ENCODE measurements around the gene FBXL7. TPM values are rescaled to one million over a fixed set of nuclear protein-coding genes. Genes with fewer than 3 reads are reported as not detected.

FBXL7 gene
- polyA plus RNA-seq, 5 donors, result 26.8 to 35.4 (median 27.8) TPM

DNA sequence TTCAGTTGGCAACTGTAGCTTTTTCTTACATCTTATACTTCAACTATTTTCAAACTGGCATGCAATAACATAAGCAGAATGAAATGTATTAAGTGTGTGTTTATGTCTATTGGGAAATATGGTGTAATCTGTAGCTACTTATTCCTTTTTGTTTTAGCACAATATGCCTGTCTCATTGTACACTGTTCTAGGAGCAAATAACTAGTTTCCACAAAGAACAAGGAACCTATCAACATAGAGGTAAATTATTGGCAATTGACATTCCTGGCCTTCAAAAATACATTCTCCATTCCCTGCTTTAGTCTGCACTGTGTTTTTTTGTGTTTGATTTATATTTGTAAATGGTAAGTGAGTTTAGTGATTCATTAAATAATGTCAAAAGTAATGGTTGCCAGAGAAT, 75.7 kb downstream of the FBXL7 start:
- DNase-seq, result peak; percentile 65 to 80

DNA sequence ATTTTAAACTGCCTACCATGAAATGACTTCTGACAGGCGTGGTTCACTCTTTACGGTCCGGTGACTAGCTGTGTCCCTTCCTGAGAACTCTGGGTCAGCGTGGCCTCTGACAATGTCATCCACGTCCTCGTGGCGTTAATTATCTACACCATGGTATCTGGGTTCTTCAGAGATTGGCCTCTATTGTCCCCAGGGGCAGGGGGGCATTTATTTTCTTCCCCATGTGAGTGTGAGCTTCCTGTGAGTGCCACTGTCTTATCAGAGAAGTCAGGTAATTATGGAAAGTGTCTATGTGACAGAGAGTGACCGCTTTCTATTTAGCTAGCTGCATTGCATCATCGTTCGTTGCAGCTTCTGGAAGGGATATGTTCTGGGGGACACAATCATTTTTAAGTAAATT, 77.2 kb downstream of the FBXL7 start:
- DNase-seq, result no peak

DNA sequence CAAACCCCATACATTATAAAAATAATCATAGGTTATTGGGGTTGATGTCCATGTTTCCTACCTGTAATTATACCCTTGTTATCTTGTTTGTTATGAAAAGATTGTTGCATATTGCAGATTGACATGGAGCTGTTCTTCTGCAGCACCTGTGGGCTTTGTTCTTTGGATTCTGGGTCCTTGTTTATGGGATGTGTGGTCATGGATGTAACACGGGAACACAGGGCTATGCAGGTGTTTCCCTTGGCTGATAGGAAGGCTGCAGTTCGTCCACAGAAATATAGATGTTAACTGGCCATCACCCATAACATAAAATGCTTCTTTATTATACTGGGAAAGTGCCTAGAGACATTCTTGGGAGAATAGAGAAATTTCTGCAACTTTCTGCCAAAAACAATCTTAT, 77.9 kb downstream of the FBXL7 start:
- no peak for DNase-seq

DNA sequence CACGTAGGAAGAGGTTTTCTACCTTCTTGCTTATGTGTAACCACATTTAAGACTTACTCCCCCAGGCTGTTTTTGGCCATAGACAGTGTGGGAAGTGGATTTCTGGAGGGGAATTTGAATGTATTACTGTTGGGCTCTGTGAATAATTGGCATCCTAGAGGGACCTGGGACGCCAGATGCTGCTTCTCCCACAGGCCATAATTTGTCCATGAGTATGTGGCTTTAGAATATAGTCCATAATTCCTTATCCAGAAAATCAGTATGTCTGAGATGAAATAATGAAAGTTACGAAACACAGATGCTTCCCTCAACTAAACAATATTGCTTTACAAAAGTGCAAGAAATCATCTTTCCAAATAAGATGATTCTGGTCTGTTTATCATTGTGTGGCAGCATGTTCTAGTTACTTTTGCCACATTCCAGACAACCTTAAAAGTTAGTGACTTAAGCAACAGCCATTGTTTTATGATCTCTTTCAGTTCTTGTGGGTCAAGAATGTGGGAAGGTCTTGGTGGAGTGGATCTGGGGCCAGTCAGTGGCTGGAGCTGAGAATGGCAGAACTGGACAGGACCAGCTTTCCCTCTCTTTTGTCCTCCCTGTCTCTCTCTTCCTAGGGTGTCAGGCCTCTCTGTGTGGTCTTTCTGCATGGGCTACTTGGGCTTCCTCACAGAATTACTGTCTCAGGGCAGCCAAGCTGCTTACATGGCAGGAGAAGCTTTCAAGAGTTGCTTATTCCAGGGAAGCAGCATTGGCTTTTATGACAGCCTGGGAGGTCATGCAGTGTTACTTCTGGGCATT, 79.4 kb downstream of the FBXL7 start:
- DNase-seq, result no peak

DNA sequence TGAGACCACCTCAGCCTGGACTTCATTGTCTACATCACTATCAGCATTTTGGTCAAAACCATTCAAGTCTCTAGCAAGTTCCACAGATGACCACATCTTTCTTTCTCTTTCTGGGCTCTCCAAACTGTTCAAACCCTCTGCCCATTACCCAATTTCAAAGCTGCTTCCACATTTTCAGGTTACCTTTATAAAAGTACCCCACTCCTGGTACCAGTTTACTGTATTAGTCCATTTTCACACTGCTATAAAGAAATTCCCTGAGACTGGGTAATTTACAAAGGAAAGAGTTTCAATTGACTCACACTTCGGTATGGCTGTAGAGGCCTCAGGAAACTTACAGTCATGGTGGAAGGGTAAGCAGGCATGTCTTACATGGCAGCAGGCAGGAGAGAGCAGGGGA, 84.5 kb downstream of the FBXL7 start:
- DNase-seq, result no peak

DNA sequence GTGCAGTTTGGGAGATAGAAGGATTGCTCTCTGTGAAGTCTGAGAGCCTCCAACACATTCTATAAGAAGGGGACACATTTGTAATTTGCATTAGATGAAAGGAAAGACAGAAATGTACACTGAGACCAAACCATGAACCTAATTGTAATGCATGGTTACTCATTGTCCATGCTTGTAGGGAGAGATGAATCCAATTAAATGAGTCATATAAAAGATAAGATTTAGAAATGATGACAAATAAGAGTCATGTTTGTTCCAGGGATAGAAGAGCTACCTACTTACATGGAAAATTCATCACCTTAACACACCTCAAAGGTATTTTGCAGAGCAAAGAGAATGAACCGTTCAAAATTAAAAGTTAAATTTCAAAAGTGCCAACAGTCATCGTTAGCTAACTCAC, 85.1 kb downstream of the FBXL7 start:
- no peak for DNase-seq

DNA sequence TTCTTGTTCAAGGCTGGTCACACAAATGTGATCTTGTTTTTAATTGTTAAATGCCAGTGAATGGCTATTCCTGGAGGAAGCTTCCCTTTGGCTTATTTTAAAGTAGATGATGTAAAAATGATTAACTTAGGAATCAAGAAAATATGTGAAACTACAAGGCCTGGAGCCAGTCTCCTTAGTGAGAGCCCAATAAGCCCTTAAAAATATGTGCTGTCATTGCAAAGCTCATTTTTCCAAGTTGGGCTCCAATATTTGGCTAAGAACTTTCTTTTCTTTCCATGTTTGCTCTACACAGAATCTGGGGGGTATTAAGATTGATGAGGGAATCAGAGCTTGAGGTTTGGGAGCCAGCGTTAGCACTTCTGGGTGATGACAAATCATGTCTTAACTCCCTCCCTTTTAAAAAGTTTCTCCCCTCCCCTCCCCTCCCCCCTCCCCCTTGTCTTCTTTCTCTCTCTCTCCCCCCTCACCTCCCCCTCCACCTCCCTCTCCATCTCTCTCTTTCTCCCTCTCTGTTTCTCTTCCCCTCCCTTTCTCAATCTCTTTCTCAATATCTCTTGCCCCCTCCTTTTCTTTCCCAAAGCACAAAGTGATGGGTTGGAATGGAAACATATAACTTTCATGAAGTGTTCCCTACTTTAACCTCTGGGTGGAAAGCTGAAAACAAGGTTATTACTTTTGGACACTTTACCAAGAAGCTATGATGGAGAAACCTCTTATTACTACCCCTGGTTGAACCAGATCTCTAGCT, 86.0 kb downstream of the FBXL7 start:
- DNase-seq, result peak in 1 of 2 donors; percentile 15

DNA sequence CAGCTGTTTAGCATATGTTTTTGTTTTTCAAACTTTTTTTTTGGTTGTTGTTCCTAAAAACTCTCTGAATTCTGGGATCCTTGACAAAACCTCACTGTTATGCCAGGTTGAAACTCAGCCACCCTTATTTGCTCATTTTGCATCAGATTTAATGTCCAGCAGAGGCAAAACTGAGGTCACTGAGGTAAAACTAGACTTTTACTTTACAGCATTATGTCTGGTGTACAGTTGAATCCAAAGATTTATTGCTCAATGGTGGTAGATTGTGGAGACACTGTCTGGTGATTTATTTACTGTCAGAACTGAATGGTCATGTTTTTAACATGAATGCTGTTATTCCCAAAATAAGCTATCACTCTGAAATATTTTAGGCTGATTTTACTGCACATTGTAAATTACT, 87.9 kb downstream of the FBXL7 start:
- DNase-seq, result no peak

DNA sequence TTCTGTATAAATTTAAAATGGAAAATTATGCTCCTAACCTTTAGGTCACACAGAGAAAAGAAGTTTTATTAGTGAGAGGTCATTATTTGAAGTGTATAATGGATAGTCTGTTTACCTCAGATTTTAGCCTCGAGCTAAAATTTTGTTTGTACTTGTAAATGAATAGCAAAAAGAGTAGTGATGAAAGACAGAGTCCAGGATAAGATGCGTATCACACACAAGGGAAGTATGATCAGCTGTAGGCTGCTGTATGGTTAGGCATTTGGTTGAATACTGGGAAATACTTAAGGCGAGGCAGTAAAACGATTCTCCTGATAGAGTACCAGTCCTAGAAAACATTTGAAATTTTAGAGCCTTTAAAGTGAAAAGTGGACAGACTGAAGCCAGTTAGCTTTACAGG, 92.7 kb downstream of the FBXL7 start:
- no peak for DNase-seq

DNA sequence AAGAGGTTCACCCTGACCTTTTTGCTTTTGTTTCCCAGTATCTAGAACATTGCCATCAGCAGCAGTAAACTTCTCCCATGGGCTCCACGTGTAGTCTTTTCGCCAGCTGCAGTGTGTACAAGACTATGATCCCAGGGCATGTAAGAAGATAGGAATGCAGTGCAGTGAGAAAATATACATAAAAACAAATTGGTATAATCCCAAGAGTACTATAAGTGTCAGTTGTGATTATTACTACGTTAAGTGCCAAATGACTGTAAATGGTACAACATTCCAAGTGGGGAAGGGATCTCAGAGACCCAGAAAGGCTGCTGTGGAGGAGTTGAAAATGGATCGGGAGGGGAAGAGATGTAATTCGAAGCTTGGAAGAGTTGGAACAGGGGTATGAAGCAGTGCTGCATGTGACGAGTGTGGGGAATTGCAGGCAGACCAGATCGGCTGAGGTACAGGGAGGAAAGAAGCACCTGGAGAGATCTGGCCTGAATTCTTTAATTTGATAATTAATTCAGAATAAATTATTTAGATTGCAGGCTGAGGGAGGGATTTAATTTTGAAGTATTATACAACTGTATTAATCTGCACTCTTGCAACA, 95.1 kb downstream of the FBXL7 start:
- DNase-seq, result no peak

DNA sequence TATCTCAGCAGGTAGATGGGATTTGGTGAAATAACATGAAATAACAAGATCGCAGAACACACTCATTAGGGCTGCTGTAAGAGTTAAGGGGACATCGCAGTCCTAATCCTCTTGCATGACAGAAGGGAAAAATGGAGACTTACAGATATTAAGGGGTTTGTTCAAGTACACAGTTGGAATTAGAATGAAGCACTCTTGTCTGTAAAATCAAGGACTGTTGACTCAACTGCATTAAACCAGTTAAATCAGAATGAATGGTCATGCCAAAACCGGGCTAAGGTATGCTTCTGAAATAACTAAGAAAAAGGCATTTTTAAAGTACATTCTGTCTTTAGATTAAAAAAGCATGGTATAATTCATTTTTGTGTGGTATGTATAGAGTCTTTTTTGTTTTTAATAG, 95.9 kb downstream of the FBXL7 start:
- no peak for DNase-seq

DNA sequence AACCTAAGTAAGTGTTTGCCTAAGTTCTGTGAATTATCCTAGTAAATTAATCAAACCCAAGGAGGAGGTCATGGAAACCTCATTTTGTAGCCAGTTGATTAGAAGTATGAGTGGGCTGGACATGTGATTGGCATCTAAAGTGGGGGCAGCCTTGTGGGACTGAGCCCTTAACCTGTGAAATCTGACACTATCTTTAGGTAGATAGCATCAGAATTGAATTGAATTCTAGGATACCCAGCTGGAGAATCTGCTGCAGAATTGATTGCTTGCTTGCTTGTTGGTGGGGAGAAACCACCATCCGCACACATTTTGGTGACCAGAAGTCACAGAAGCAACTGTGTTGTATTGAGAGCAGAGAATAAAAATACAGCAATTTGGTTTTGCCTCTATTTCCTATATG, 97.0 kb downstream of the FBXL7 start:
- DNase-seq, result no peak

DNA sequence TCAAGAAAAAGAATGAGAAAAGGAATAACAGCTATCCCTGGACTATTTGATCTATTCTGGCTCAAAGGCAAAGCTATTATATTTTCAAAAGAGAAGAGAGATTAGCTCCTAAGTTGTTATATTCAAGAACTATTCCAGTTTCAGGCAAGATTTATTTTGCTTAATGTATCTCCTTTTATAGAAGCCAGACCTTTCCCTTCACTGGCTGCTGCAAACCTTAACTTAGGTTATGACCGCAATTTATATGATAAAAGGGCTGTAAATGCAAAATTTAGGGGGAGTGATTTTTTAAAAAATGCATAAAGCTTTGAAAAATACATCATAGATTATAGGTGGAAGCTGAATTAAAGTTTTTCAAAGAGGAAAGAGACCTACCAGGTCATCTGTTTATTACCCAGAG, 97.8 kb downstream of the FBXL7 start:
- DNase-seq, result no peak

DNA sequence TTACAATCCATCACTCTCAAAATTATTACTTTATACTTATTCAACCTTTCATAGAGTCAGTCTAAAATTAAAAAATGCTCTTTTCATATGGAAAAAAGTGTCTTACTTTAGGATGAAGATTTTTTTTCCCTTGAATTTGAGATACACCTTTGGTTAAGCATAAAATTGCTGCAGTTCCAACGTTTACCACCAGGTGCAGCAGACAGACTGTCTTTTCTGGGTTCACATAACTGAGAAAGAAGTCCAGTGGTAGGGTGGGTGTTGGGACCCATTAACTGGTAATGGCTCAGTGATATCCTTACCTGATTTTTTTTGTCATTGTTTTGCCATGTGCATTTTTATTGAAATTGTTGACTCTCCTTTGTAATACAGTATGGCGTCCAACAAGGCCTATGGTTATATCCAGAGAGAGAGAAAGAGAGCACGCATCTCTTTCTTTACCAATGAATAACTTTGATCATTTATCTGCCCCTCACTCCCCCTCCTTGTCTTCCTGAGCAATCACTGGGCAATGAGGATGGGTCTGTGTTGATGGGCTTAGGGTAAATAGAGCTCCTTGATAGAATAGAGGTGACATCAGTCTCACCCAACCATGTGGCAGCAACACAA, 98.4 kb downstream of the FBXL7 start:
- no peak for DNase-seq

DNA sequence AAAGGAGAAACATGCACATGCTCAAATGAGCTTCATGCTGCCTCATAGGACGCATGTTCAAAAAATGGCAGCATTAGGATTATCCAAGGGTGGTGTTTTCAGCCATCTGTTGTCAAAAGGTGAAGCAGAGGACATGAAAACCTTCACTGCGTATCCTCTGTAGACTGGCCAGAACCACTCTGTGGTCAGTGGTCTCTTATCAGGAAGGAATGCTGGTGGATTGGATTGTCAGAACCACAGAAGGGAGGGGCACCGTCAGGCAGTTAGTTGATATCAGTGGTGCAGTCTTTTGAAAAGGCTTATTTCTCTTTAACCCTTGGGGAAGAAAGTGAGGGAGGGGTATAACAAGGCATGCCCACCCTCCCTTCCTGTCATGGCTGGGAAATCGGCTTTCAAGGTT, 100.1 kb downstream of the FBXL7 start:
- no peak for DNase-seq

DNA sequence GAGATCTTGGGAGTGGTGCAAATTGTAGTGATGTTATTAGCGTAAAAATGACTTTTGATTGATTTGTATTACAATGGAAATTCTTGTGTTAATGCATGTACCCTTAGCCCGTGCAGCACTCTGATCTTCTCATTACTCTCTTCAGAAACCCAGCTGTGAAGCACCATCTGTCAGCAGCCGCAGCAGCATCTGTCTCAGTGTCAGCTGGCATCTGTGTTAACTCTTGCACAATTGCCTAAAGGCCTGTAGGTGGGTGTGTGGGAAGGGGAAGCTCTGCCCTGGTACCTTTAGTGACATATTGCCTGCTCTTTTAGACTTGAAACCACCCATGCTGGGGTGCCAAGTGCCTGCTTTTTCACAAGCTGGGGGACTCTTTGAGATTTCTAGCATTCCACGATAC, 101.3 kb downstream of the FBXL7 start:
- DNase-seq, result no peak

DNA sequence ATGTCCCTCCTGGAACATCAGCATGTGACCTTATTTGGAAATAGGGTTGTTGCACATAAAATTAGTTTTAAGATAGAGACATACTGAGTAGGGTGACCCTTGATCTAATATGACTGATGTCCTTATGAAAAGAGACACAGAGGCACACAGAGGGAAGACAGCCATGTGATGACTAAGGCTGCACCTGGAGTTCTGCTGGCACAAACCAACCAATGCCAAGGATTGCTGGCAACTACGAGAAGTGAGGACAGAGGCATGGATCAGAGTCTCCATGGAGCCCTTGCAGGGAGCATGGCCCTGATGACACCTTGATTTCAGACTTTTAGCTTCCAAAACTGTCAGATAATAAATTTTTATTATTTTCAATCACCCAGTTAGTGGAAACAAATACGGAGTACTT, 101.9 kb downstream of the FBXL7 start:
- no peak for DNase-seq

DNA sequence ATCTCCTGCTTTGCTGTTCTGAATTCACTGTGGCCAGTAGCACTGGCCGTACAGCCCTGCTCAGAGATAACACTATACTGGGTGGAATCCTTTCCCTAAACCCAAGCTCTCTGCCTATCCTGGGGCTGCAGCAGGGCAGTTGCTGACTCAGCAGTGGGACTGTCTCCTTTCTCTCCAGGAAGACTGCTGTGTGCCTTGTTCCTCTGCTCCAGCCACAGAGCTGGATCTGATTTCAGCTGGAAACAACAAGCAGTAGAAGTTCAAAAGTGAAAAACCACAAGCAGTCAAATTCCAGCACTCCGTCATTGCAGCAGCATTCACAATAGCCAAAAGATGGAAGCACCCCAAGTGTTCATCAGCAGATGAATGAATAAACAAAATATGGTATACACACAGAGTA, 105.0 kb downstream of the FBXL7 start:
- DNase-seq, result no peak

DNA sequence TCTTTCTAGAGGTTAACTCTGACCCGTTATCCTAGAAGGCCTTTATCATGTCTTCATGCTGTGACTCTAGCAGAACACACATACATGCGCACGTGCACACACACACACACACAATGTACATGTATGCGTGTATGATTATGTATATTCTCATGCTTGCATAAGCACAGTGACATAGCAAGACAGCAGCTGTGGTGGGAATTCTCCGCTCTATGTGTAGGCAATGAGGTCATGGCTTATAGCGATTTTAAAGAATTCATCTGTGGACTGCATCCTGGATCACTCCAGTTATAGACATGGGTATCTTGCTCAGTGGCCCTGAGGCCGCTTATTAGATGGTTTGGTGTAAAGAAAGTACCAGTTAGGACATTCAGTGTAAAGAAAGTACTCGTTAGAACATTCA, 106.2 kb downstream of the FBXL7 start:
- no peak for DNase-seq

DNA sequence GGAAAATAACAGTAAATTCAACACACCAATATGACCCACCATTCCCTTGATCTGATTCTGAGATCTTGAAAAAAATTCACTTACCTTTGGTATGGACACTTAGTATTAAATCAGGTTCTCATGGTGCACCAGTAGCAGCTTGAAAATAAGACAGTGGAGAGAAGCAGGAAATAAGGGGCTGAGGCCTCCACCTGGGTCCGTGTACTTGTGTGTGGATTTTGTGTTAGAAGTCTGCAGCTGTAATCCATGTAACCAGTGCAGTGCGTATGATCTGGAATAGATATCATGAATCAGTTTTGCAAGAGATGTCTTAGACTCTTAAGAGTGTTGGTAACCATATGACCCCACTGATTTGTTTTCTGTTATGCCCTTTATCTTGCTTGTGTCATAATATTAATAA, 107.1 kb downstream of the FBXL7 start:
- DNase-seq, result no peak

DNA sequence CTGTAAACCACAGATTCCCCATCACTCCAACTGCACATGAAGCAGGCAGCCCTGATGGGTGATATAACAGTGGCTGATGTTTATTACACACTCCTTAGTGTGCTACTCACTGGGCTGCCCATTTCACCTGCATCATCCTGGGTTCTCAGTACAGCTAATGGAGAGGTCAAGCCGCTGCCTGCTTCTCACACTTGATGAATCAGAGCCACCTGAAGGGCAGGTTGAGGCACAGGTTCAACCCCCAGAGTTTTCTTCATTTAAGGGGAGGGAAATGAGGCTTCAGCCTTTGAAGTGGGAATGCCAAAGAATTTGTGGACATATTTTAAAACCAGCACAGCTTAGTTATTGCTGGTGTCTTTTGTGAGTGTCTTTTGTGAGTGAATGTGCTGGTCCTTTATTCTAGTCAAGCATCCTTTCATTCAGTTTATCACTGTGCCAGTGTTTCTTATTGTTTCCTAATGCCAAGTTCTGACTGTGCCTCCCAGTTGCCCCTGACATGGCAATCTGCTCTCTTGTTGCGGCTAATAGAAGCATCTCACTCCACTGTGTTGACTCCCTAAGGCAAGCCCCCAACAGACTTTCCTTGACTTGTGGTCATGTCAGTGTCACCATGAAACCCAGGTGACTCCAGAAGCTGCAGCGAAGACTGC, 109.2 kb downstream of the FBXL7 start:
- no peak for DNase-seq

DNA sequence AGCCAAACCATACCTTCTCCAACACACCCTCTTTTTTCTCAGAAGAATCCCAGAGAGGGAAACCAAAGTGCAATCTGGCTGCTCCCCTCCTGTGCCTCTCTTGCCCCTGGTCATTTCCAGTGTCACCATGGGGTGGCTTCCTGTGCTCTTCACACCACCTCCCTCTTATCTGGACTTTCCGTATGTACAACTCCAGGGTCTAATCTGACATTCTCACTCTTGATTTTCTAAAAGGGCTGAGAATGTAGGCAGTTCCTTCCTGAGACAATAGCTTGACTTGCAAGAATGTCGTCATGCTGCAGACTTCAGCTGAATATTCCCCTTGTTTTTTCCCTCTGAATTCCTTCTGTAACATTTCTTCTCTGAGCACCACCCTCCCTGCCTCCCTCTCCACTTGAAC, 110.2 kb downstream of the FBXL7 start:
- no peak for DNase-seq
